Mammary epithelial cell (primary cell): ENCODE measurements around the gene RAB37.

ENCODE experiments used
- EZH2 ChIP-seq: IDR thresholded peaks from 2 replicates; pipeline ENCODE4 v1.6.1; 2012; ENCODE audit warnings: low read length, inconsistent platforms, borderline replicate concordance
- TF ChIP-seq, protein P1 (sequence below), 2 donors: IDR thresholded peaks in 1 of 2; conservative IDR thresholded peaks in 1 of 2; 2 replicates each; pipeline ENCODE4 v1.5.1; 2011 to 2012; ENCODE audit warnings: inconsistent platforms in 2 of 2, low read length in 2 of 2, mild to moderate bottlenecking in 2 of 2, control low read depth in 1 of 2, low read depth in 1 of 2; ENCODE audit not compliant: insufficient read depth in 1 of 2; ENCODE audit errors: extremely low read depth in 1 of 2

DNA sequence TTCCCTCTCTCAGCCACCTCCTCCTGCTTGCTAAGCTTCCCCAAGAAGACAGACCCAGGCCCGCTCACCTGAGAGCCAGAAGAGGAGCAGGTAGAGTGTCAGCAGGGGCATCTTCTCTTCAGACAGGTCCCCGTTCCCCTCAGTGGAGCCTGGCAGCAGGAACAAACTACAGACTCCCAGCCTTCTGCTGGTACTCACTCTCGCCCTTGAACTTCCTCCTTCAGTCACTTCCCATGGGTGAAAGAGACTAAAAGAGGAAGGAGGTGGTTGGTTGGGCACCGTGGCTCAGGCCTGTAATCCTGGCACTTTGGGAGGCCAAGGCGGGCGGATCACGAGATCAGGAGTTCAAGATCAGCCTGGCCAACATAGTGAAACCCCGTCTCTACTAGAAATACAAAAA lies 24.3 kb upstream of the RAB37 start, which contains the start of gene CD300LF:
- TF ChIP-seq, protein P1, sequence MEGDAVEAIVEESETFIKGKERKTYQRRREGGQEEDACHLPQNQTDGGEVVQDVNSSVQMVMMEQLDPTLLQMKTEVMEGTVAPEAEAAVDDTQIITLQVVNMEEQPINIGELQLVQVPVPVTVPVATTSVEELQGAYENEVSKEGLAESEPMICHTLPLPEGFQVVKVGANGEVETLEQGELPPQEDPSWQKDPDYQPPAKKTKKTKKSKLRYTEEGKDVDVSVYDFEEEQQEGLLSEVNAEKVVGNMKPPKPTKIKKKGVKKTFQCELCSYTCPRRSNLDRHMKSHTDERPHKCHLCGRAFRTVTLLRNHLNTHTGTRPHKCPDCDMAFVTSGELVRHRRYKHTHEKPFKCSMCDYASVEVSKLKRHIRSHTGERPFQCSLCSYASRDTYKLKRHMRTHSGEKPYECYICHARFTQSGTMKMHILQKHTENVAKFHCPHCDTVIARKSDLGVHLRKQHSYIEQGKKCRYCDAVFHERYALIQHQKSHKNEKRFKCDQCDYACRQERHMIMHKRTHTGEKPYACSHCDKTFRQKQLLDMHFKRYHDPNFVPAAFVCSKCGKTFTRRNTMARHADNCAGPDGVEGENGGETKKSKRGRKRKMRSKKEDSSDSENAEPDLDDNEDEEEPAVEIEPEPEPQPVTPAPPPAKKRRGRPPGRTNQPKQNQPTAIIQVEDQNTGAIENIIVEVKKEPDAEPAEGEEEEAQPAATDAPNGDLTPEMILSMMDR (conservative IDR thresholded peaks at IDR 0.05 in 1 of 2, IDR thresholded peaks at IDR 0.05 in 1 of 2; ENCODE audit: extremely low read depth in 1 of 2, insufficient read depth in 1 of 2, low read depth in 1 of 2, low read length in 2 of 2), result no peak
- TF ChIP-seq EZH2, result no peak
